Glutamatergic neuron (in vitro differentiated cells): ENCODE results near the gene SCLT1. TPM values are rescaled to one million over a fixed set of nuclear protein-coding genes. Genes with fewer than 3 reads are reported as not detected.
A peak's percentile ranks its signal among the peaks of the same experiment; 100 is the strongest.

Source experiments
- DNase-seq: peaks from one replicate; pipeline ENCODE4 v3.0.0; 2022
- H3K27ac Mint-ChIP-seq: one replicate; pipeline ENCODE4 v1.8.0; 2020; ENCODE audit warnings: mild to moderate bottlenecking, mixed read lengths, inconsistent platforms; ENCODE audit not compliant: unreplicated experiment
- H3K27me3 Mint-ChIP-seq: one replicate; pipeline ENCODE4 v1.8.0; 2020; ENCODE audit warnings: mild to moderate bottlenecking, moderate library complexity, mixed read lengths, inconsistent platforms; ENCODE audit not compliant: unreplicated experiment
- H3K36me3 Mint-ChIP-seq: one replicate; pipeline ENCODE4 v1.8.0; 2020; ENCODE audit warnings: mild to moderate bottlenecking, mixed read lengths, inconsistent platforms; ENCODE audit not compliant: unreplicated experiment
- H3K4me1 Mint-ChIP-seq: one replicate; pipeline ENCODE4 v1.8.0; 2020; ENCODE audit warnings: mild to moderate bottlenecking, low read depth, mixed read lengths, inconsistent platforms; ENCODE audit not compliant: unreplicated experiment
- H3K4me3 Mint-ChIP-seq: one replicate; pipeline ENCODE4 v1.8.0; 2020; ENCODE audit warnings: mild to moderate bottlenecking, mixed read lengths, inconsistent platforms; ENCODE audit not compliant: unreplicated experiment
- H3K9me3 Mint-ChIP-seq: one replicate; pipeline ENCODE4 v1.8.0; 2020; ENCODE audit warnings: mild to moderate bottlenecking, moderate library complexity, mixed read lengths, inconsistent platforms; ENCODE audit not compliant: unreplicated experiment
- CTCF ChIP-seq: fragments of 200-600 bp; sonication (generic); IDR thresholded peaks from one replicate; pipeline ENCODE4 v1.5.0; 2021; ENCODE audit not compliant: partially characterized antibody, unreplicated experiment
- total RNA-seq: library from RNA; stranded (reverse); fragmentation: NEBNext Ultra II Directional; extraction: Animal tissue kit (Norgen Biotek cat#: 25700); gene quantifications from one replicate; pipeline ENCODE4 v1.2.1, GENCODE V29; 2021; ENCODE audit not compliant: unreplicated experiment

SCLT1 gene
- total RNA-seq, 1 donor from 2014 or later: 15.6 TPM

DNA sequence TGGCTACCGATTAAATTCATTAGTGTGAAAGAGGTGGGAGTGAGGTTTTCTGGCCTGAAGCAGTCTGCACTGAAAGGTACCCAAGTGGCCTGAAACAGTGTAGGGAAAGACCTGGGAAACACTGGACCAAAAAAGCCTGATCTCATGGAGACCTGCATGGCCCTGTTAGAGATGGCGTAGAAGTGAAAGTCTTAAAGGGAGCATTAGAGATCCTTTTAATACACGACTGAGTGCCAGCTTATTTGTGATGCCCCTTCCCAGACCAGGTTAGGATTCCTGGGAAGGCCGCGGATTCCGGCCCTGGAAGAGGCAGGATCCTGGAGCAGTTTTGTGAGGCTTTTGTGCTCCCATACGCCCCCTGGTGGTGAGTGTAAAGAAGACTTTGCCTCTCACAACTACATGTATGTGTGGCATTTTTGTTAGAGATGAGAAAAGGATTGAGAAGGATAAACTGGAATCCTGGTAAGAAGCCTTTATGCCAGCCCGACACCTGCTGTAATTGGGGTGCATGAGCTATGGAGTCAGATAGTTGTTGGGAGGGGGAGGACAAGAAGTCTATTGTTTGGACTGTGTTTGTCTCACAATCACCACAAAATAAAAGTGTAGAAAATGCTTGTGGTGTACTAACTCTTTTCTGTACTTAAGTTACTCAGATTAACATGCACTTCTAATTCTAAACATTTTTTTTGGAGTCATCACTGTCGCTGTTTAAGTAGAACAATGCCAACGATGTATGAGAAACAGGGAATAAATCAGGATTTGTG lies 229.8 kb downstream of the SCLT1 start:
- TF ChIP-seq CTCF: peak; percentile 96
- peaks cover 5% of the 10 kb centered on the region for H3K9me3 Mint-ChIP-seq
- H3K27me3 Mint-ChIP-seq: no peaks in the 10 kb centered on the region
- H3K4me3 Mint-ChIP-seq: no peak overlapping the region
- H3K4me1 Mint-ChIP-seq: no peaks in the 10 kb centered on the region
- peak; percentile 89 for DNase-seq
- peaks cover 5% of the 10 kb centered on the region for H3K36me3 Mint-ChIP-seq
- no peak overlapping the region for H3K27ac Mint-ChIP-seq

DNA sequence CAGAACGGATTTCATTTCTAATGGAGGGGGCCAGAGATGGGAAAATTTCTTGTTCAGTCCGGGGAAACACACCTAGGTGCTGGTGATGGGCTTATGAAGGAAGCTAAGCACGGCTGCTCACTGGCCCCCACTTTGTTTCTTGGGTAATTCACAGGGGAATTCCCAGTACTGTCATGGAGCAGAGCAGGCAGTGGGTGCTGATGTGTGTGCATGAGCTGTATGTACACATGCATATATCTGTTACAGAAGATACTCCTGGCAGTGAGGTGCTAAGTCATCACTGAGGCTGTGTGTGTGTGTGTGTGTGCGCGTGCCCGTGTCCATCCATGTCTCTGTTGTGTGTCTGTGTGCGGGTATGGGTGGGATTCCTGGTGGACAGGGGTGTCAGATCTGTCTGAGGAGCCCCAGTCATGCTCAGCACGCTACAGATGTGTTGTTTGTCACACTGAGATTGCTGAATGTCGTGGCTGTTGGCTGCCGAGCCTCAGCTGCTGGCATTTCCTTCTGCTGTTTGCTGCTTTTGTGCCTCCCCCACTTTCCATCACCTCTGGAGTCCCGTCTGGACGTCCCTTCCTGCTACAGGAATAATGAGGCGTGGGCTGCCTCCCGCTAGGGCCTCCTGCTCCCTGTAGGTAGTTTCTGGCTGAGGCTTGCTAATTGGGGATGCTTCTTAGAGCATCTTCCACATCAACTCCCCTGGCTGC lies 230.6 kb downstream of the SCLT1 start:
- no peaks in the 10 kb centered on the region for H3K27me3 Mint-ChIP-seq
- TF ChIP-seq CTCF: no peak
- H3K36me3 Mint-ChIP-seq: peaks cover 5% of the 10 kb centered on the region
- H3K27ac Mint-ChIP-seq: no peak overlapping the region
- H3K9me3 Mint-ChIP-seq: peaks cover 5% of the 10 kb centered on the region
- DNase-seq: no peak
- no peaks in the 10 kb centered on the region for H3K4me1 Mint-ChIP-seq
- no peak overlapping the region for H3K4me3 Mint-ChIP-seq

- no peak for TF ChIP-seq CTCF
- Mint-ChIP-seq H3K4me3 (no peak overlapping the region), H3K4me1 (no peaks in the 10 kb centered on the region), H3K9me3 (peaks cover 5% of the 10 kb centered on the region), H3K27me3 (no peaks in the 10 kb centered on the region), H3K36me3 (peaks cover 5% of the 10 kb centered on the region), H3K27ac (no peak overlapping the region)
- DNase-seq: no peak
Measured at GRCh38 chr4:128861856-128862518, 231.4 kb downstream of the SCLT1 start.

DNA sequence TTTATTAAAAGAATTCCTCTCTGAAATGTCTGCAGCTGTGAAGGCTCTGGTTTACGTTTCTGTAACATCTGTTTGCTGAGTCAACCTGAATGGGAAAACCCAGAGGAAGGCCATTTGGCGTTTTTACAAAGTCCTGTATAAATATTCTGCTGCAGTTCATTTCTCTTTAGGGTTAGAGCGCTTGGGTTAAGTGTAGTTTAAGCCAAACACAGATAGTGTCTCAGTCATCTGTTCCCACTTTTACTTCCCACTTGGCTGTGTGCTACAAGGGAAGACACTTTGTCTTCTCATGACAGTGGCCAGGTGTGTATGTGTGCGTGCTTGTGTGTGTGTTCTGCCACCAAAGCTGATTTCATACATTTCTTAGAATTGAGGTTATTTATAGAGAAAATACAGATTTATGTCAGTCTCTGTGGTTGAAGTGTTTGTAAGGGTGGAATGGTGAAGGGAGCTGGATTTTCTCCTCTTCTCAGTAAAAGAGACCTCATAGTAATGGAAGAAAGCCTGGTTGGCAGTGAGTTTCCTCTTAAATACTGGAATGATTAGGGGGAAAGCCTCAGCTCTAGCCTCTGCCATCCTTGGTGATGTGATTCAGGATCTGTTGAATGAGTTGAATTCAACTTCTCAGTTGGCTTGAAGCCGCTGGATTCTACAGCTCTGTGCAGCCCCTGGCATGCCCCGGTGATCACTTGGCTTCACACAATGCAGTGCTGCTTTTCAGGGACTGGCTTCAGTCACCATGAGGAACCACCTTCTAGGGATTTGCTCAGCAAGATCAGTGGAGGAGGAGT lies 233.3 kb downstream of the SCLT1 start:
- Mint-ChIP-seq H3K4me1 (peaks cover 3% of the 10 kb centered on the region), H3K27me3 (no peaks in the 10 kb centered on the region), H3K9me3 (peaks cover 5% of the 10 kb centered on the region), H3K36me3 (peaks cover 5% of the 10 kb centered on the region), H3K27ac (no peak overlapping the region), H3K4me3 (no peak overlapping the region)
- no peak for TF ChIP-seq CTCF
- DNase-seq: no peak
